Measurements from ENCODE around the gene ARID3B.

GRCh38 chr15:74541494-74542165 is 610 bp downstream of the ARID3B start:
- TF ChIP-seq NFATC3 (CRISPR knock-in tag; IDR thresholded peaks at IDR 0.05) (no peak), ZNF782 (CRISPR knock-in tag; IDR thresholded peaks at IDR 0.05; ENCODE audit: borderline replicate concordance) (no peak), ZNF792 (CRISPR knock-in tag; IDR thresholded peaks at IDR 0.05) (no peak), ARHGAP35 (CRISPR knock-in tag; IDR thresholded peaks at IDR 0.05; ENCODE audit: borderline replicate concordance) (no peak), POGZ (CRISPR knock-in tag; IDR thresholded peaks at IDR 0.05) (no peak), ZBTB3 (CRISPR knock-in tag; IDR thresholded peaks at IDR 0.05; ENCODE audit: borderline replicate concordance, low read depth) (no peak)

All from HepG2 (cell line).